Keratinocyte (primary cell): ENCODE data around the gene CDX2. TPM values are rescaled to one million over a fixed set of nuclear protein-coding genes. Genes with fewer than 3 reads are reported as not detected.

Experiments
- DNase-seq: peaks from one replicate; pipeline ENCODE4 v3.0.0-alpha.2; 2011; ENCODE audit warnings: low read depth, missing footprints, low spot score
- FAIRE-seq: peaks from 2 replicates; lab custom pipeline; 2011; peaks lifted over from hg19 to GRCh38; lab: Jason Lieb, UNC
- H2AFZ ChIP-seq: 2 replicates; pipeline ENCODE4 v1.6.0; 2012; ENCODE audit warnings: low read length, control low read depth, inconsistent platforms; ENCODE audit not compliant: control insufficient read depth
- H3K27ac ChIP-seq: 2 replicates; pipeline ENCODE4 v1.5.1; 2011; ENCODE audit warnings: low read length; ENCODE audit not compliant: control insufficient read depth, insufficient read depth
- H3K27me3 ChIP-seq: 3 replicates; pipeline ENCODE4 v1.6.0; 2011; ENCODE audit warnings: low read length; ENCODE audit not compliant: control insufficient read depth, insufficient read depth; ENCODE audit errors: extremely low read depth
- H3K36me3 ChIP-seq, 2 experiments: 2 replicates in 1 of 2; 3 replicates in 1 of 2; pipeline ENCODE4 v1.5.1; 2011; ENCODE audit warnings: low read length in 2 of 2, mild to moderate bottlenecking in 1 of 2; ENCODE audit not compliant: control insufficient read depth in 2 of 2, insufficient read depth in 2 of 2; ENCODE audit errors: extremely low read depth in 1 of 2
- H3K4me1 ChIP-seq: 3 replicates; pipeline ENCODE4 v1.5.1; 2011; ENCODE audit warnings: low read length; ENCODE audit not compliant: control insufficient read depth, insufficient read depth; ENCODE audit errors: extremely low read depth
- H3K4me2 ChIP-seq: 3 replicates; pipeline ENCODE4 v1.6.0; 2011; ENCODE audit warnings: low read depth, low read length; ENCODE audit not compliant: control insufficient read depth, insufficient read depth; ENCODE audit errors: extremely low read depth
- H3K4me3 ChIP-seq, 3 experiments: fragments of 200-600 bp in 1 of 3; sonication (generic) in 1 of 3; 2 replicates in 2 of 3; 3 replicates in 1 of 3; pipeline ENCODE4 v1.5.1; 2011 to 2016; ENCODE audit warnings: low read length in 3 of 3, mild to moderate bottlenecking in 3 of 3, control low read depth in 2 of 3, inconsistent platforms in 1 of 3, low read depth in 1 of 3, mixed read lengths in 1 of 3, mixed run types in 1 of 3, moderate library complexity in 1 of 3; ENCODE audit not compliant: control insufficient read depth in 2 of 3, insufficient read depth in 2 of 3; ENCODE audit errors: extremely low read depth in 1 of 3
- H3K79me2 ChIP-seq: 2 replicates; pipeline ENCODE4 v1.6.0; 2012; ENCODE audit warnings: low read length; ENCODE audit not compliant: control insufficient read depth, insufficient read depth
- H3K9ac ChIP-seq: 3 replicates; pipeline ENCODE4 v1.6.0; 2011; ENCODE audit warnings: low read length; ENCODE audit not compliant: control insufficient read depth, insufficient read depth; ENCODE audit errors: extremely low read depth
- H3K9me1 ChIP-seq: 3 replicates; pipeline ENCODE4 v1.6.0; 2011; ENCODE audit warnings: low read length; ENCODE audit not compliant: control insufficient read depth, insufficient read depth; ENCODE audit errors: extremely low read depth
- H3K9me3 ChIP-seq: 2 replicates; pipeline ENCODE4 v1.5.1; 2012; ENCODE audit warnings: low read depth, low read length; ENCODE audit not compliant: control insufficient read depth
- H4K20me1 ChIP-seq: 3 replicates; pipeline ENCODE4 v1.6.0; 2011; ENCODE audit warnings: low read length; ENCODE audit not compliant: control insufficient read depth, insufficient read depth; ENCODE audit errors: extremely low read depth
- CTCF ChIP-seq, 3 experiments: IDR thresholded peaks in 1 of 3; conservative IDR thresholded peaks in 1 of 3; optimal IDR thresholded peaks in 1 of 3; 2 replicates in 2 of 3; 3 replicates in 1 of 3; pipeline versions ENCODE3 to v1.5.1; 2011; ENCODE audit warnings: low read length in 3 of 3, mild to moderate bottlenecking in 3 of 3, moderate library complexity in 2 of 3, control low read depth in 1 of 3, inconsistent platforms in 1 of 3; ENCODE audit not compliant: insufficient read depth in 2 of 3; ENCODE audit errors: extremely low read depth in 1 of 3
- EZH2 ChIP-seq: IDR thresholded peaks from one replicate; pipeline ENCODE4 v1.6.1; 2012; ENCODE audit warnings: inconsistent platforms, mild to moderate bottlenecking, low read length, moderate library complexity
- dilution Hi-C: fragments of 300-500 bp; cut with MboI; formaldehyde crosslinking; loops from one replicate; pipeline ENCODE4 v1.7.0; 2020; ENCODE audit warnings: low sequenced_read_pairs; ENCODE audit not compliant: extremely low pct_ligation_motif_present
- polyA plus RNA-seq, 5 experiments: library from polyadenylated mRNA; depleted of rRNA in 3 of 5; stranded (reverse) in 3 of 5; stranded (forward) in 1 of 5; unstranded in 1 of 5; fragments of >200 nt; gene quantifications; 1 replicate in 1 of 5; 2 replicates in 3 of 5; 3 replicates in 1 of 5; pipeline versions ENCODE4 v1.2.1 to v1.2.3, GENCODE V29; 2011 to 2012; ENCODE audit warnings: missing spikeins in 2 of 5, low read depth in 1 of 5, low replicate concordance in 1 of 5

The CDX2 gene
- polyA plus RNA-seq, 1 donor (not counting 4 experiments of a cell fraction or from before 2014, with no cell fraction given) = not detected

GRCh38 chr13:27918041-27918917, 50.8 kb downstream of the CDX2 start:
- Histone ChIP-seq H3K79me2 (no peaks in the 10 kb centered on the region), H3K27me3 (peaks cover 75% of the 10 kb centered on the region), H3K4me2 (no peak overlapping the region), H3K36me3 (no peaks in the 10 kb centered on the region), H3K4me1 (peaks cover 2% of the 10 kb centered on the region), H3K27ac (no peak overlapping the region), H2AFZ (no peak overlapping the region), H4K20me1 (peaks cover 5% of the 10 kb centered on the region), H3K9ac (no peak overlapping the region), H3K9me1 (no peaks in the 10 kb centered on the region), H3K4me3 (no peak overlapping the region), H3K9me3 (peaks cover 7% of the 10 kb centered on the region)
- FAIRE-seq (no peak), DNase-seq (no peak)
- dilution Hi-C loops = no loop called here
- peak; percentile 51 for TF ChIP-seq EZH2
- no peak for TF ChIP-seq CTCF (optimal IDR thresholded peaks at IDR 0.05 in 1 of 3, IDR thresholded peaks at IDR 0.05 in 1 of 3, conservative IDR thresholded peaks at IDR 0.05 in 1 of 3; ENCODE audit: extremely low read depth in 1 of 3, insufficient read depth in 2 of 3, low read length in 3 of 3)

GRCh38 chr13:27917121-27917947, 51.8 kb downstream of the CDX2 start:
- Histone ChIP-seq H3K79me2 (no peaks in the 10 kb centered on the region), H3K4me3 (no peak overlapping the region), H3K4me1 (peaks cover 2% of the 10 kb centered on the region), H3K9me3 (peaks cover 5% of the 10 kb centered on the region), H3K4me2 (no peak overlapping the region), H3K36me3 (no peaks in the 10 kb centered on the region), H3K27me3 (peaks cover 66% of the 10 kb centered on the region), H3K9me1 (no peaks in the 10 kb centered on the region), H2AFZ (no peak overlapping the region), H3K27ac (no peak overlapping the region), H3K9ac (no peak overlapping the region), H4K20me1 (no peaks in the 10 kb centered on the region)
- dilution Hi-C loops = no loop called here
- DNase-seq (no peak), FAIRE-seq (no peak)
- peak; percentile 85 for TF ChIP-seq EZH2
- TF ChIP-seq CTCF (optimal IDR thresholded peaks at IDR 0.05 in 1 of 3, IDR thresholded peaks at IDR 0.05 in 1 of 3, conservative IDR thresholded peaks at IDR 0.05 in 1 of 3; ENCODE audit: extremely low read depth in 1 of 3, insufficient read depth in 2 of 3, low read length in 3 of 3) = no peak
